ENCODE measurements around the gene ARHGAP10.

The ARHGAP10 gene

GRCh38 chr4:147969573-147970385, 237.9 kb downstream of the ARHGAP10 start:
- DNase-seq (ENCODE audit: extremely low read depth, low read depth) = no peak
- no peak for TF ChIP-seq CTCF (IDR thresholded peaks at IDR 0.05; ENCODE audit: low read depth, low read length, missing control alignments)
- no peak overlapping the region for H3K4me3 ChIP-seq (replicated peaks; ENCODE audit: low read depth, low read length)

DNA sequence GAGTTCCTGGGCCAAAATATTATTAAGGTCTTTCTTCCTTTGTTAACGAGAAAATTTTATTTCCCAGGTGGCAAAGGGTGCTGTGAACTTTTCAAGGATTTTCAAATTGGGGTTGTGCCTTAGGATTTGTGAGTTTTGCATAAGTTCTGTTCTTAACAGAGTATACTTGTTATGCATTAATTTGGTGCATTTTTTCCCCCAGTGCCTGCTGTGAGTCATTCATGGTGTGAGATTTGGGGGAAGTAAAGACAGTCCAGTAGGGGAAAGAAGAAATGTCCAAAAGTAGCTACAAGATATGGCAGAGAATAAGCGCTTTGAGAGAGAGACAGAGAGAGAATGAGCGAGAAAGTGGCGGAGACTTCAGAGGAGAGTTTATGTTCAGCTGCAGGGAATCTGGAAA, 239.2 kb downstream of the ARHGAP10 start:
- DNase-seq (ENCODE audit: extremely low read depth, low read depth) = no peak
- TF ChIP-seq CTCF (IDR thresholded peaks at IDR 0.05; ENCODE audit: low read depth, low read length, missing control alignments) = no peak
- no peak overlapping the region for H3K4me3 ChIP-seq (replicated peaks; ENCODE audit: low read depth, low read length)

DNA sequence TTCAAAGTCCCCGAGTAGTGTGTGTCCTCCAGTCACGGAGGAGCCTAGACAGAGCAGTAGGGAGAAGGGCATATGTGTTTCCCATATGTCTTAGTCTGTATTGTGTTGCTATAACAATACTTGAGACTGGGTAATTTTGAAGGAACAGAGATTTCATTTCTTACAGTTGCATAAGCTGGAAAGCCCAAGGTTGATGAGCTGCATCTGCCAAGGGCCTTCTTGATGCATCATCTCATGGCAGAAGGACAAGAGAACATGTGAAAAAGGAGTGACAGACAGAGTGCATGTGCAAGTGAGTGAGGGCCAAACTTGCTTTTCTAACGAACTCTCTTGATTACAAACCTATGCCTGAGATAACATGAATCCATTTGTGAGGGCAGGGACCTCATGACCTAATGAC, 243.4 kb downstream of the ARHGAP10 start:
- no peak for DNase-seq (ENCODE audit: extremely low read depth, low read depth)
- no peak for TF ChIP-seq CTCF (IDR thresholded peaks at IDR 0.05; ENCODE audit: low read depth, low read length, missing control alignments)

DNA sequence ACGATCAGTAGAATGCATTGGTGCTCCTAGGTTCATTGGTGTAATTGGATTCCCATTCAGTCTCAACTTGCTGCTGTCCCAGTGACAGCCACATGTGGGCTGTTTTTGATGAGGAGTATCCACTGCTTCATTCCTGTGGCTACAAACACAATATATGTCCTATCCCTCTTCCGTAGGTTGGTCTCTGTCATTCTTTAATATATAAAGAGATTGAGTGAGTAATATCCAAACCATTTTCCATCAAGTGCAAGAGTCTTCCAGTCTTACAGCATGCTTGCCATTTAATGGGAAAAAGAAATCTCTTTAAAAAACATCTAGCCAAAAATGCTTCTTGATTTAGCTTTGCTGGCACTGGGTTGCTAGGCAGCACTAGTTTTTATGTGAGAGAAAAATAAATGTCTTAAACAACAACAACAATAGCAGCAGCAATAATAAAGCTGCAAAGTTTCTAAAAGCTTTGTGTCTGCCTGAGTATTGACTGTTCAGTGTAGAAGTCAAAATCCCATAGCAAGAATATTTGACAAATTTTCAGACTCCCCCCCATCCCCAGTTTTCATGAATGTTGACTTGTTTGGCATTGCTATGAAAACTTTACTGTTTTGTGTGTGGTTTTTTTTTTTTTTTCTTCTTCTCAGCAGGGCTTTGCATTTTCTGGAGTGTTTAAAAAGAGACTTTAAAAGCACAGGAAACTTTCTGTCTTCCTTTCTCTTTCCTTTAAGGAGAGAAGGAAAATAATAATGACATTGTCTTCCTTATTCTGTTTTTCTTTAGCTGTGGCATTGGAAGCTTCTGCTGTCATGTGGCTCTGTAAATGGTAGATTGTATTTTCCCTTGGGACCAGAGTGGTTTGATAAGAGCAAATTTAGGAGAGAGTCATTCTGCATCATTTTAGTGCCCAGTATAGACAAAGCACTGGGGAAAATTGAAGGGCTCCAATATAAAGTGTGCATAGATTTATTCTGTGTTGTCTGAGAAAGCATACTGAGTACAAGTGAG, 244.3 kb downstream of the ARHGAP10 start:
- TF ChIP-seq CTCF (IDR thresholded peaks at IDR 0.05; ENCODE audit: low read depth, low read length, missing control alignments) = no peak
- DNase-seq (ENCODE audit: extremely low read depth, low read depth) = no peak

More for the DNA sequence above, 243.4 kb downstream of the ARHGAP10 start:
- no peak overlapping the region for H3K4me3 ChIP-seq (replicated peaks; ENCODE audit: low read depth, low read length)

DNA sequence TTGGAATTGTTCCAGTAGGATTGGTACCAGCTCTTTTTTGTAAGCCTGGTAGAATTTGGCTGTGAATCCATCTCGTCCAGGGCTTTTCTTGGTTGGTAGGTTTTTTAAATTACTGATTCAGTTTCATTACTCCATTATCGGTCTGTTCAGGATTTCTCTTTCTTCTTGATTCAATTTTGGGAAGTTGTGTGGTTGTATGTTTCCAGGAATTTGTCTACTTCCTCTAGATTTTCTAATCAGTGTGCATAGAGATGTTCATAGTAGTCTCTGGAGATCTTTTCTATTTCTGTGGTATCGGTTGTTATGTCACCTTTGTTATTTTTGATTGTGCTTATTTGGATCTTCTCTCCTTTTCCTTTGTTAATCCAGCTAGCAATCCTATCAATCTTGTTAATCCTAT, 248.7 kb downstream of the ARHGAP10 start:
- no peak for DNase-seq (ENCODE audit: extremely low read depth, low read depth)
- H3K4me3 ChIP-seq (replicated peaks; ENCODE audit: low read depth, low read length) = no peak overlapping the region
- TF ChIP-seq CTCF (IDR thresholded peaks at IDR 0.05; ENCODE audit: low read depth, low read length, missing control alignments) = no peak

More for the DNA sequence above, 244.3 kb downstream of the ARHGAP10 start:
- no peak overlapping the region for H3K4me3 ChIP-seq (replicated peaks; ENCODE audit: low read depth, low read length)

GRCh38 chr4:147981305-147981704, 249.4 kb downstream of the ARHGAP10 start:
- no peak for TF ChIP-seq CTCF (IDR thresholded peaks at IDR 0.05; ENCODE audit: low read depth, low read length, missing control alignments)
- no peak for DNase-seq (ENCODE audit: extremely low read depth, low read depth)
- H3K4me3 ChIP-seq (replicated peaks; ENCODE audit: low read depth, low read length) = no peak overlapping the region
